Skin epidermis (tissue), 12 donors: ENCODE measurements around the gene PHLDB2.
"Not testable (repeated sequence)": the region's sequence is repeated elsewhere in the genome, so short reads cannot be mapped to it uniquely, and the experiment has no call there.

ENCODE experiments used
- H3K27ac ChIP-seq, 21 experiments: fragments of 200-600 bp; sonication (generic) in 11 of 21; one replicate each; pipeline ENCODE4 v1.5.0; 2020; ENCODE audit warnings: mild to moderate bottlenecking in 3 of 21, inconsistent platforms in 2 of 21, moderate library complexity in 2 of 21
- H3K4me3 ChIP-seq, 7 experiments: fragments of 200-600 bp; sonication (generic) in 2 of 7; one replicate each; pipeline ENCODE4 v1.5.0; 2020; ENCODE audit warnings: inconsistent platforms in 2 of 7, mild to moderate bottlenecking in 2 of 7, moderate library complexity in 1 of 7

The PHLDB2 gene

DNA sequence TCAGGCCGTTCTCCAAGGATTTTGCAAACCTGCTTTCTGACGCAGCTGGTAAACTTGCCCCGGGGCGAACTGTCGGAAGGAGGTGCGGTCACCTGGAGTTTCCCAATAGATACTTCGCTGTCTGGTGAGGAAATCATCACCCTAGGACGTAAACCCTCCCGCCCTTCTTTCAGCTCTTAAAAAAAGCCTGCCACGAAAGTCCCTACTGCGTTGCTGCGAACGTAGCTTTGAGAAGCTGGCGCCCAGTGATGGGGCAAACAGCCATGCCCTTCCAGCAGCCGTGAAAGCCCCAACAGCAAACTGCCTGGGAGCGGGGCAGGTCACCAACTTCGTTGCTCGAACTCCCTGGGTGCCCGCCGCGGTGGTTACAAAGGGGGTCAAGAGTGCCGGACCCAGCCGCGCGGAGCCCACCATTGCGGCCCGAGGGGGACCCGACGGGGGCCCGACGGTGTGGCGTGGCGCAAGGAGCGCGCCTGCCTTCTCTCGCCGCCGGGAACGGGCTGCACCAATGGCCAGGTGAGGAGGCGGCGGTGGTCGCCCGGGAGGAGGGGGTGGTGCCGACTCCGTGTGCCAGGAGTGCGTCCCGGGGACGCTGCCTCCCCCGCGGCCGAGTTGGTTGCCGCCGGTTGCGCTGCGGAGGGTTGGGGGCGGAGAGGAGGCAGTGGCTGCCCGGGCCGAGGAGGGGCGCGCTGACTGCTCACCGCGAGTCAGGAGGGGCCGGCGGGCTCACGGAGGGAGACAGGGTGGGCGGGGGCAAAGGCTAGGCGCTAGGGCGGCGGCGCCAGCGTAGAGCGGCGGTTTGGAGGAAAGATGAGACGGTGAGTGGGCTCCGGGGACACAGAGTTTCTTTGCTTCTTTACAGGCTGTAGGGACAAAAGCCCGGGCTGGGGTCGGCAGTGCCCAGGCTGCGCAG is at the start of gene PHLDB2:
PHLDB2 (plus strand) TSS at position 205 of the 913 bp plus-strand sequence. CDS start 24,813 bp downstream, outside the sequence.
- H3K4me3 ChIP-seq, result peak within 1 kb of the TSS; percentile 57 to 78 (median 70)
- H3K27ac ChIP-seq, result peak within 1 kb of the TSS; percentile 50 to 96 (median 90)

DNA sequence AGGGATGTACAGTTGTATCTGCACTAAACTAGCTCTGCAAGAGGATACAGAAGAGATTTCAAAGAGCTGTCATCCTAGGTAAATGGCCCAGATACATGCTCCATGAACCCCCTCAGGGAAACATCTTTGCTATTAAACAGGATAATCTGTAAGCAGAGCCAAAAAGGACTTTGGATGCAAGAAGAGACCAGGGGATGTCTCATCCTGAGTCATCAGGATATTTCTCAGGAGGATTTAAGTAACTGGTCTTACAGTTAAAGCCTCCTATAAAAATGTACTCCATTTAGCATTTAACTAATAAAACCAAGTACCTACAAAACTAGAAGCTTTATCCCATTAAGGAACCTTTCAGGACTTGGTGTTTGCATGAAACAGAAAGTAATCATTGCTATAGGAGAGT is 48.2 kb upstream of the PHLDB2 start:
- Histone ChIP-seq H3K27ac (peak overlapping the region in 3 of 21 experiments; percentile 3 to 17 (median 12)), H3K4me3 (no peak overlapping the region)

DNA sequence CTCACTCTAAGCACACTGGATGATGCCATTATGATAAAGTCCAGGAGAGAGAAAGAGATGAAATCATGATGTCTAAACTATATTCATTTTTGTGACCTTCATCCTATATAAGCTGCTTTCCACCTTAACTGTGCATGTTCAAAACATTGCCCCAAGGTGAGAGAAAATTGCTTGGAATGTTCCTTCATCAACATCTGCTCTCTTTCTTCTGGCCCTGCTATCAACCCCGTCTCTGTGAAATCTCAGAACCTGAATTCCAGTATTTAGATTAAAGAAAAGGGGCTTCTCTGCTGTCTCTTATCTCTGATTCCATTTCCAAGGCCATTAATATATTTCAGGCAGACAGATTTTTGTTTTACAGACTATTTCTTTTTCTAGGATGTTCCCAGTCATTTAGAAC is 47.3 kb upstream of the PHLDB2 start:
- peak overlapping the region in 2 of 21 experiments; percentile 3 to 12 for H3K27ac ChIP-seq

DNA sequence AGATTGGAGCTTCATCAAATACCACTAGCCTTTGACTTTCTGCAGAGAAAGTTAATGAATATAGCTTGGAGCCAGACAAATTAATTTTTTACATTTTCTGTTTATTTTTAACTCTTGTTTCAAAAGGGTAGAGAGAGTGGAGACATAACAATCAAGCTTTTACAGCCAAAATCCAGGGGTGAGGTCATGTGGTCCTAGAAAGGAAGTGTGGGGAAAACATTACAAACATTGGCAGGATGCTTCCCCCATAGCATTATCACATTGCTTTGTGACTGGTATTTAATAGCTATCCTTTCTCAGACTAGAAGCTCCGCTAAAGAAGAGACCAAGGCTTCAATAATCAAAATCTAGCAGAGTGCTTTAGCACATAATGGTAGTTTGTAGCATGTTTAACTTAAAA is 46.4 kb upstream of the PHLDB2 start:
- Histone ChIP-seq H3K4me3 (no peak overlapping the region), H3K27ac (no peak overlapping the region)

More for the DNA sequence above, 47.3 kb upstream of the PHLDB2 start:
- H3K4me3 ChIP-seq, result no peak overlapping the region

DNA sequence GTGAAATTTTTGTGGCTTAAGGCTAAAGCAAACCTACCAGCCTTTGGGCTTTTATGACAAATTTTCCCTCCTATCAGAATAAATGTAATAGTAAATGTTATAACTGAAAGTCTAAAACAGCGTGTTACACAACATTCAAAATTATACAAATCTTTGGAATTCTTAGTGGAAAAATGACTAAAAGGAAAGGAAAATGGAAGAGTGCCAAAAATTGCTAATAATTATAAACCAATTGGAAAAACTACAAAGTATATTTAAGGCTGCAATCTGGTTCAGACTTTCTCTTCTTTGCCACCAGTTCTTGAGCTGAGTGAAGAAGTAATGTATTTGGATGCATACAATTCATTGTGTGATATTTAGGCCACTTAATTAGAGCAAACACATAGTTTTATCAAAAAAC is 45.6 kb upstream of the PHLDB2 start:
- H3K27ac ChIP-seq, result no peak overlapping the region
- H3K4me3 ChIP-seq, result no peak overlapping the region

DNA sequence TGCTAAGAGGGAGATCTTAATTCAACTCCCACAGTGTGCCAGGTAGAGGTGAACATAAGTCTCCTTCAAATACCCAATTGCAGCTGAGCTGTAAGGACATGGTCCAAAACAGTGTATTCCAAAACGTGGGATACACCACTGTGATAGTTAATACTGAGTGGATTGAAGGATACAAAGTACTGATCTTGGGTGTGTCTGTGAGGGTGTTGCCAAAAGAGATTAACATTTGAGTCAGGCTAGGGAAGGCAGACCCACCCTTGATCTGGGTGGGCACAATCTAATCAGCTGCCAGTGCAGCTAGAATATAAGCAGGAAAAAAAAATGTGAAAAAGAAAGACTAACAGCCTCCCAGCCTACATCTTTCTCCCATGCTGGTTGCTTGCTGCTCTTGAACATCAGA is 45.1 kb upstream of the PHLDB2 start:
- Histone ChIP-seq H3K4me3 (no peak overlapping the region), H3K27ac (no peak overlapping the region)

DNA sequence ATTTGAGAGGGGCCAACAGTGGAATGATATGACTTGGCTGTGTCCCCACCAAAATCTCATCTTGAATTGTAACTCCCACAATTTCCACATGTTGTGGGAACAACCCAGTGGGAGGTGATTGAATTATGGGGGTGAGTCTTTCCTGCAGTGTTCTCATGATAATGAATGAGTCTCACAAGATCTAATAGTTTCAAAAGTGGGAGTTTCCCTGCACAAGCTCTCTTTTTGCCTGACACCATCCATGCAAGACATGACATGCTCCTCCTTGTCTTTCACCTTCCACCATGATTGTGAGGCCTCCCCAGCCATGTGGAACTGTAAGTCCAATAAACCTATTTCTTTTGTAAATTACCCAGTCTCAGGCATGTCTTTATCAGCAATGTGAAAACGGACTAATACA is 42.3 kb upstream of the PHLDB2 start:
- H3K4me3 ChIP-seq, H3K27ac ChIP-seq: not testable (repeated sequence)

DNA sequence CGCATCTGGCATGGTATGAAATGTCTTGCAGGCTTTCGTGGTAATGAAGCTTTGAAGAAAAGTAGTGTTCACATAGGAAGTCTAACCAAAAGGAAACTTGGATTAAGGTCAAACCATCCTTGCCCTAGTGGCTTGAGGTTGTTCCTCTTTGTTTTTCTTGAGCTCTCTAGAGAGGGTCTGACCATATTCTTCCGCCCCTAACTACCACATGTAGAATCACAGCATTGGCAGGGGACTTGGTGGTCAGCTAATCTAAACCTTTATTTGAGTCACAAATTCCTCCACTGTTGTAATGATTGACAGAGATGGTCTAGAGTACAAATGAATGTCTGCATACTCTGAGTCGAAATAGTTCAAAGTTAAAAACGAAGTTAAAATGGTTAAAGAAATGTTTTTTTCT is 39.1 kb upstream of the PHLDB2 start:
- Histone ChIP-seq H3K27ac (no peak overlapping the region), H3K4me3 (no peak overlapping the region)

DNA sequence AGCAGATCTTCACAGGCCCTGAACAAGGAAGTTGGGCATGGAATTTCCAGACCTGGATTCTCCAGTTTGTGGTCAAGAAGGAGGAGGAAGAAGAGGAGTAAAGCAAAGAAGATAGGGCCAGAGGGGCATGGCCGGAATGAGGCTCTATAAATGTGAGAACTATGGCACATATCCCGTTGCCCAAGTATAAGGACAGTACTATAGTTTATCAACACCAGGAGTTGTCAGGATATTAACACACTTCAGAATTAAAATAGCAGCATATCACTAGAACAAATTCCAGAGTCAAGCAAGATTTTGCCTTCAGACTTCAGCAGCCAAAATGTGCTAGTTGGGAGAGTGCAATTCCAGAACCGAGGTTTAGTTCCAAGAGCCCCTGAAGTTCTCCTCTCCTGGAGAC is 38.4 kb upstream of the PHLDB2 start:
- H3K4me3 ChIP-seq, result no peak overlapping the region
- H3K27ac ChIP-seq, result no peak overlapping the region

DNA sequence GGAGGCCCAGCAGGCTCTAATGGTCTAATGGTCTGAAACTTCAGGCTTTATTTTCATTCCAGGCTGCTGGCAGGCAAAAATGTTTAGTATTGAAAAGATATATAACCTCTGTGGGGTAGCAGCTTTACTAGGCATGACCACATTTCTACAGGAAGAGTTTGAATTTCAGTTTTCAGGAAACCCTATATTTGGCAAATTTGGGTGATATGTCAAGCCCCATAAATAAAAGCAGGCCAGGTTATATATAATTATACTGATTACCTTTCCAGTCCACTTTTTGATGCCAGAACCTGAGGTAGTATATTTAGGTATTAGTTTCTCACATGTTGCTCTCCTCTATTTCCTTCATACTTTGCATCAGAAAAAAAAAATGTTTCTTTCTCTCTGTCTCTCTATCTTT is 37.2 kb upstream of the PHLDB2 start:
- Histone ChIP-seq H3K27ac (no peak overlapping the region), H3K4me3 (no peak overlapping the region)

DNA sequence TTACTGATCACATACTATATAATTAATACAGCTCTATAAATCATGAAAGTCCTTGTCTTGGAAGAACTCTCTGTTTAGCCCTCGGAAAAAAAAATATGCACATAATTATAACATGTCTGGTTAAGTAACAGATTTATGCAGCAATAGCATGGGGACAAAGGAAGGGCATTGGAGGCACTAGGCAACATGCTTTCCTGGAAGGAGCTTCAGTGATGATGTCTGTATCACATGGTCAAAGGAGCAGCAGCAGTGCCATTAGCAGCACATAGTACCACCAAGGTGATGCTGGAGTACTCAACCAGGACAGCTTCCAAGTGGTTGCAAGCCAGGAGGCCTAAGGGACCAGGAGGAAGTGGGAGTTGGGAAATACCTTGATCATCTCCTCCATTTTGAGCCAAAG is 36.3 kb upstream of the PHLDB2 start:
- Histone ChIP-seq H3K4me3 (no peak overlapping the region), H3K27ac (no peak overlapping the region)

DNA sequence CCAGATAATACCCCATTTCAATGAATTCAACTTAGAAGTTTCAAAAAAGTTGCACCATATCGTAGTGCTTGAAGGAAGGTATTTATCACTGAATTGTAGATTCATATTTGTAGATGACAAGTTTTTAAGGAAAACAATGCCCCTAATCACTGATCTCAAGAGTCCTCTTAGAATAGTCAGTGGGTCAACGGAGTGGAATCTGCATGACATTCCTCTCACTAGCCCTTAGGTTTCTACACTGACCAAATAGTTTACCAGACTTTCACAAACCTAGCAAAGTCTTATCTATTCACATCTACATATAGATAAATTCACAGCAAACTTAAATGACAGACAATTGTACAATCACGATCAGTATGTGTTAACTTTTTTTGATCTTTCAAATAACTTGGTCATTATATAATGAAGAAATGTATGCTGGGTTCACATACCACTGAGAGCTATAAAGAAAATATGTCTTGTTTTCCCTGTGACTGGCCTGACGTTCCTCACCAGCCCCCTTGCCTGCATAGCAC is 35.7 kb upstream of the PHLDB2 start:
- no peak overlapping the region for H3K27ac ChIP-seq
- H3K4me3 ChIP-seq, result no peak overlapping the region

DNA sequence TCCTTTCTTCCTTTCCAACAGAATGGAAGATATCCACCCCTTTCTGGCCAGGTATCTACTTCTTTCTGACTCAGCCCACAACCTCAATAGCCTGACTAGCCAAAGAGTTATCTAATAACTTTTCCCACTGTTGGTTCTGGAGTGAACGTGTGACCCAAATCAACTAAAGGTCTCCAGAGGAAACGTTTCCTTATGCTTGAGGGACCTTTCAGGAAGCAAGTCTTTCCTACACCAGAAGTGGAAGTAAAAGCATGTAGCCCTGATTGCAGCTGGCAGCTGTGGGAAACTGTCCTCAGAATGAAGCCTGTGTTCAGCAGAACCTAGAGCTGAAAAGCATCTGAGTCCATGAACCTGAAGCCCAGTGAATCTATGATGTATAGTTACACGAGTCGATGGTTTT is 34.7 kb upstream of the PHLDB2 start:
- no peak overlapping the region for H3K27ac ChIP-seq

DNA sequence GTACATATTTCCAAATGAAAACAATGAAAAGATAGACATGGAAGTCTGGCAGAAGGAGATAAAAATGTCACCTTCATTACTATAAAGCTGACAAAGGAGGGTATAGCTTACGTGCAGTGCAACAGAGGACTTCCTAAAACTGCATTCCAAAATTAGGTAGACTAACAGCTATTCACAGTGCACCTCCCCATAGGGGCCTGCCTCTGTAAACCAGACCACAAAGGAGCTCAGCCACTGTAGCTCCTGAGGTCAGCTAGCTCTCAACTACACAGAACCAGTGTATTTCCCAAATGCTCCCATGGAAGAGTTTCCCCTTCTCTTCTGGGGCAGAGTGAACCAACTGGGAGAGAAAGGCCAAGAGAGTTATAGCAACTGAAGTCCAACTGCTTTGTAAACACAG is 31.2 kb upstream of the PHLDB2 start:
- Histone ChIP-seq H3K27ac (no peak overlapping the region), H3K4me3 (no peak overlapping the region)

More for the DNA sequence above, 34.7 kb upstream of the PHLDB2 start:
- no peak overlapping the region for H3K4me3 ChIP-seq

DNA sequence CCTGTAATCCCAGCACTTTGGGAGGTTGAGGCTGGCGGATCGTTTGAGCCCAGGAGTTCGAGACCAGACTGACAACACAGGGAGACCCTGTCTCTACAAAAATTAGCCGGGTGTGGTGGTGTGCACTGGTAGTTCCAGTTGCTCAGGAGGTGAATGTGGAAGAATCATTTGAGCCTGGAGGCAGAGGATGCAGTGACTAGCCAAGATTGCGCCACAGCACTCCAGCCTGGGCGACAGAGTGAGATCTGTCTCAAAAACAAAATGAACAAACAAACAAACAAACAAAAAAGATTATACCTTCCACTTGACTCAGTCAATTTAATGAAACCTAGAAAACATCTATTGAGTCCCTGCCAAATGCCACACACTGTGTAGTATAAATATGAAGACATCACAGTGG is 30.5 kb upstream of the PHLDB2 start:
- Histone ChIP-seq H3K4me3 (no peak overlapping the region), H3K27ac (no peak overlapping the region)

DNA sequence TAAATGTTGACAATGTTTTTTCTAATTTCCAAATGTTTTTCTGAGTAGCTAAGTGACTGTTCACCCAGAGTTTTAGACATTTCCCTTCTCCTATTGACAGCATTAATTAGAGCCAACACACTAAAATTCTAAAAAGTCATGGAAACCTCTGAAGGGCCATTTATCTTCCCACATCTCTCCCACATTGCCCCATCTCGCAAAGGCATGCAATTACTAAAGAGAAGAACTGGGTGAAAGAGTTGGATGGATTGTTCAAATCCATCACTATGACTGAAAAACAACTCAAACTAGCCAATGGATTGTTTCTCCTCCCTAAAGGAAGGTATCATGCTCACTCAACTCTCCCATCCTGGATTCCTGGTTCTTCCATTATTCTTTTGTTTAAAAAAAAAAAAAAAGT is 30.0 kb upstream of the PHLDB2 start:
- H3K4me3 ChIP-seq, result no peak overlapping the region

DNA sequence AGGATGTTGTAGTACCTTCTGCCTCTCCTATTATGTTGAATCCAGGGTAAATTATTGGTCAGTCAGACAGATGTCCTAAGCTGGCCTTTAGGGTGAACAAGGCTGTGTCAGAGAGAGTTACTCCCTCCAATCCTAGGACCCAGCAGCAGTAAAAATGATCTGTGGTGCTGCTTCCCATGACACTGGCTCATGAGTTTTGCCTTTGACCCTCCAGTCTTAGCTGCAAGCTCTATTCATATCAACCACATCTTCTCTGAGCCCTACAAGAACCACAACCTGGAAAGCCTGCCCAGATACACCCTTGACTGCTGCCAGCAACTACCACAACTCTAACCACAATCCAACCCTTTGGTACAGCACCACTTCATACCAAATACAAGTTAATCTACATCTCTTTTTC is 27.2 kb upstream of the PHLDB2 start:
- Histone ChIP-seq H3K27ac (no peak overlapping the region), H3K4me3 (no peak overlapping the region)

More for the DNA sequence above, 30.0 kb upstream of the PHLDB2 start:
- H3K27ac ChIP-seq, result no peak overlapping the region

DNA sequence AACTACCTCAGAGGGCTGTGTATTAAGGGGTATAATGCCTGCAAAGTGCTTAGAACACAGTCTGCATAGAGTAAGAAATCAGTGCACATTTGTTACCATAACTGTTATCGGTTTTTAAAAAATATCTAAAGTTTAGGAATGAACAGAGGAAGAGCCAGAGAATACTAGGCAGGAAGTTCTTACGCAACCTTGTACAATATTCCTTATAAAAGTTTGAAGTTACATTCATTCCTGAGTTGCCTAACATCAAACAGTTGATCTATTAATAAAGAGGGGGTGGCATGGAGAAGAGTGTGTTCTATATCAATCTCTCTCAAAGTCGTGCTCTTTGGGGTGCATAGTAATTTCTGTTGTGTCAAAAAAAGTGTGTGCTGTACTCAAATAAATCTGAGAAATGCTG is 22.0 kb upstream of the PHLDB2 start:
- Histone ChIP-seq H3K27ac (no peak overlapping the region), H3K4me3 (no peak overlapping the region)

DNA sequence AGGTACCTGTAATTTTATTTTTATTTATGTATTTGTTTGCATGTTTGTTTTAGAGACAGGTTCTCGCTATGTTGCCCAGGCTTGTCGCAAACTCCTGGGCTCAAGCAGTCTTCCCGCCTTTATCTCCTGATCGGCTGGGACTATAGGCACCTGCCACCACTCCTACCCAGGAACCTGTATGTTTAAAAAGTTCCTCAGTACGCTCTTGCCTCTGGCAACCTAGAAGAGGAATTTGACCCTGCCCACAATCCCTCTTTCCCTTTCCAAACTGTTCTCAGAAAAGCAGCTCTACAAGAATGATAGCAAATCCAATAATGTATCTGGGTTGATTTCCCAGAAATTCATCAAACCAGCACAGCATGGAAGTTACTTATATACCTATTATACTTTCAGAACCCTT is 20.9 kb upstream of the PHLDB2 start:
- H3K27ac ChIP-seq, result no peak overlapping the region
- H3K4me3 ChIP-seq, result no peak overlapping the region

DNA sequence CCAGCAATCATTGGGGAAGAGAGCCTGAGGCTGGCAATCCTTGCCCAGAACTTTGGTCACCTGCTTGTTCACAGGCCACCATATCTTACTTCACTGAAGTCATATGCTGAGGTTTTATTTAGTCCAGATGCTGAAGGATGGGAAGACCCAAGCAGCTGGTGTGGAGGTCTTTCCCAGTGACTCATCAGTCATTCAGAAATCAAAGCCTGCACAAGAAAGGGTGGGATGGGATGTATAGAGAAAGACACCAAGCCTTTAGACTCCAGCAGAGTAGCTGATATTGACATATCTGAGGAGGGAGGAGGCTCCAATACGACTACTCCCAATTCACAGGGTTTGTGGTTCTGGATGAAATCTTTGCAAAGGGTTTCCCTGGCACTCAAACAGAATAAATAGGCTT is 13.0 kb upstream of the PHLDB2 start:
- Histone ChIP-seq H3K4me3 (no peak overlapping the region), H3K27ac (peak overlapping the region in 1 of 21 experiments; percentile 23)

DNA sequence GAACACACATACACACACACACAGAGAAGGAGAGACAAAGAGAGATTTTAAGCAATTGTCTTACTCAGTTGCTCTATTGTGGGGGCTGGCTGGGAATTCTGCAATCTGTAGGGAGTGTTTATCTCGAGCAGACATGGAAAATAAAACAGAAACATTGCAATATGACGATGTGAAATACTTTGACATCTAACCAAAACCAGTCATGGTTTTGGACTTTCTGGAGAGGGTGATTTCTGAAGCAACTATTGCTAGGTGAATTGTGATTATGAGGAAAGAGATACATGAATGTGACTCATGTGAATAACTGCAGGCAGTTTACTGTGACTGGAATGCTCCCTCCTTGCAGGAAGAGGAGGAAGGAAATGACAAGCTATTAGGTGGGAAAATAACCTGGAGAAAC is 12.3 kb upstream of the PHLDB2 start:
- Histone ChIP-seq H3K4me3 (no peak overlapping the region), H3K27ac (peak overlapping the region in 2 of 21 experiments; percentile 21 to 23)
